Mucosa of descending colon (tissue), 3 donors: Measurements from ENCODE around the gene GNAQ. TPM values are rescaled to one million over a fixed set of nuclear protein-coding genes. Genes with fewer than 3 reads are reported as not detected.

Experiments
- ATAC-seq: fragments of 200-7000 bp; cut with Tn5 transposase; one replicate; pipeline ENCODE4 v1.9.1; 2020; ENCODE audit warnings: mild to moderate bottlenecking, moderate library complexity
- DNase-seq, 3 donors: peaks; one replicate each; pipeline ENCODE4 v3.0.0-alpha.2; 2020
- H3K36me3 ChIP-seq: fragments of 200-600 bp; one replicate; pipeline ENCODE4 v1.8.0; 2021; ENCODE audit warnings: low read depth, mild to moderate bottlenecking
- H3K4me1 ChIP-seq: fragments of 200-600 bp; one replicate; pipeline ENCODE4 v1.8.0; 2021; ENCODE audit warnings: low read depth, mild to moderate bottlenecking
- H3K4me3 ChIP-seq: fragments of 200-600 bp; one replicate; pipeline ENCODE4 v1.8.0; 2021; ENCODE audit warnings: mild to moderate bottlenecking
- H3K9me3 ChIP-seq: fragments of 200-600 bp; one replicate; pipeline ENCODE4 v1.8.0; 2021; ENCODE audit warnings: mild to moderate bottlenecking
- CTCF ChIP-seq: fragments of 200-600 bp; IDR thresholded peaks from one replicate; pipeline ENCODE4 v1.8.0; 2022; ENCODE audit warnings: antibody characterized with exemption, mild to moderate bottlenecking
- intact Hi-C, 2 donors: fragments of 100-400 bp; cut with DNase I in 1 of 2; cut with micrococcal nuclease in 1 of 2; formaldehyde crosslinking; loops; one replicate each; pipeline versions ENCODE4 v1.11.0 to v1.11.1; 2022; cut with DNase I, micrococcal nuclease
- total RNA-seq, 3 donors: library from RNA; stranded (reverse); fragmentation: NEBNext Ultra II Directional in 2 of 3; extraction: Animal tissue kit (Norgen Biotek cat#: 25700) in 2 of 3; gene quantifications; one replicate each; pipeline versions ENCODE4 v1.2.1 to v1.2.4, GENCODE V29; 2021 to 2023
- donor health status: DM: no; HTN: no; CAD: no; lungs with moderate emphysema.
- donor health status: DM: no; HTN: no; CAD: no.
- donor health status: DM: no; HTN: yes; CAD: no.

Gene GNAQ
- total RNA-seq, 3 donors from 2014 or later, result 95.9 to 115 (median 104) TPM

GRCh38 chr9:77872863-77873262 is 158.7 kb downstream of the GNAQ start:
- Histone ChIP-seq H3K36me3 (no peaks in the 10 kb centered on the region), H3K4me1 (peaks cover 14% of the 10 kb centered on the region), H3K4me3 (no peak overlapping the region), H3K9me3 (no peaks in the 10 kb centered on the region)
- no peak for TF ChIP-seq CTCF
- intact Hi-C loops, result no loop called here
- DNase-seq (no peak), ATAC-seq (no peak)

- Histone ChIP-seq H3K9me3 (no peaks in the 10 kb centered on the region), H3K4me3 (no peak overlapping the region), H3K36me3 (no peaks in the 10 kb centered on the region), H3K4me1 (peaks cover 14% of the 10 kb centered on the region)
- no peak for ATAC-seq
- intact Hi-C loops, result no loop called here
- no peak for TF ChIP-seq CTCF
- no peak for DNase-seq
Observed at GRCh38 chr9:77872177-77872576, 159.4 kb downstream of the GNAQ start.

- no peaks in the 10 kb centered on the region for H3K36me3 ChIP-seq
- intact Hi-C loops, result no loop called here
- H3K9me3 ChIP-seq, result no peaks in the 10 kb centered on the region
- no peak overlapping the region for H3K4me3 ChIP-seq
- peak; percentile 78 for ATAC-seq
- TF ChIP-seq CTCF, result no peak
- no peak for DNase-seq
- peaks cover 17% of the 10 kb centered on the region for H3K4me1 ChIP-seq
Observed at GRCh38 chr9:77871483-77871882, 160.1 kb downstream of the GNAQ start.

GRCh38 chr9:77866878-77867277 is 164.7 kb downstream of the GNAQ start:
- intact Hi-C loops, result no loop called here
- no peaks in the 10 kb centered on the region for H3K9me3 ChIP-seq
- H3K36me3 ChIP-seq, result no peaks in the 10 kb centered on the region
- no peak overlapping the region for H3K4me3 ChIP-seq
- H3K4me1 ChIP-seq, result peaks cover 12% of the 10 kb centered on the region
- TF ChIP-seq CTCF, result no peak
- no peak for DNase-seq
- ATAC-seq, result no peak

- ATAC-seq (peak; percentile 97), DNase-seq (peak; percentile 55 to 76 (median 57))
- no peak for TF ChIP-seq CTCF
- Histone ChIP-seq H3K4me1 (peaks cover 11% of the 10 kb centered on the region), H3K9me3 (no peaks in the 10 kb centered on the region), H3K4me3 (no peak overlapping the region), H3K36me3 (no peaks in the 10 kb centered on the region)
- intact Hi-C loops, result no loop called here
Observed at GRCh38 chr9:77865385-77866047, 166.1 kb downstream of the GNAQ start.
